Left ventricle myocardium inferior (tissue), 1 donor: ENCODE results near the gene HNF1A. TPM values are rescaled to one million over a fixed set of nuclear protein-coding genes. Genes with fewer than 3 reads are reported as not detected.

Source experiments
- DNase-seq: peaks from one replicate; pipeline ENCODE4 v3.0.0-alpha.2; 2020
- H3K27ac ChIP-seq: fragments of 200-600 bp; replicated peaks from 2 replicates; pipeline ENCODE4 v1.8.0; 2021
- H3K27me3 ChIP-seq: fragments of 200-600 bp; 2 replicates; pipeline ENCODE4 v1.8.0; 2021; ENCODE audit warnings: low read depth
- H3K36me3 ChIP-seq: fragments of 200-600 bp; 2 replicates; pipeline ENCODE4 v1.8.0; 2021
- H3K4me1 ChIP-seq: fragments of 200-600 bp; 2 replicates; pipeline ENCODE4 v1.8.0; 2021
- H3K4me3 ChIP-seq: fragments of 200-600 bp; 2 replicates; pipeline ENCODE4 v1.8.0; 2021; ENCODE audit warnings: mild to moderate bottlenecking, moderate library complexity
- H3K9me3 ChIP-seq: fragments of 200-600 bp; replicated peaks from 2 replicates; pipeline ENCODE4 v1.8.0; 2021
- CTCF ChIP-seq: fragments of 200-600 bp; IDR thresholded peaks from 2 replicates; pipeline ENCODE4 v1.8.0; 2021; ENCODE audit warnings: antibody characterized with exemption, mild to moderate bottlenecking, borderline replicate concordance
- intact Hi-C: fragments of 100-400 bp; cut with micrococcal nuclease; formaldehyde crosslinking; loops from one replicate; pipeline ENCODE4 v1.11.0; 2022
- long read RNA-seq: library from polyadenylated mRNA; unstranded; transcript quantifications from one replicate; pipeline ENCODE4 v2.0.0, GENCODE V29; 2021
- total RNA-seq: library from RNA; stranded (reverse); fragmentation: NEBNext Ultra II Directional; extraction: Animal tissue kit (Norgen Biotek cat#: 25700); gene quantifications from one replicate; pipeline ENCODE4 v1.2.1, GENCODE V29; 2021
- donor health status: DM: no; HTN: yes; CAD: no; lungs with severe emphysema.

The HNF1A gene
- total RNA-seq = not detected
- long read RNA-seq = 0 reads

GRCh38 chr12:120978296-120979219, at the start of gene HNF1A:
TSS of gene HNF1A (plus strand) at chr12:120978543. CDS start at chr12:120978769, 226 bp downstream.
- Histone ChIP-seq H3K4me1 (no peaks in the 10 kb centered on the region), H3K27me3 (peaks cover 20% of the 10 kb centered on the region), H3K36me3 (no peaks in the 10 kb centered on the region), H3K4me3 (no peak within 1 kb of the TSS), H3K9me3 (no peaks in the 10 kb centered on the region), H3K27ac (no peak within 1 kb of the TSS)
- intact Hi-C loops = loop anchor here (10.0 kb wide), 1 partner anchor 334 kb away; the partner anchor contains the start of gene CABP1
- no peak for TF ChIP-seq CTCF
- no peak for DNase-seq

- Histone ChIP-seq H3K36me3 (no peaks in the 10 kb centered on the region), H3K9me3 (no peaks in the 10 kb centered on the region), H3K4me1 (no peaks in the 10 kb centered on the region), H3K27ac (no peak overlapping the region), H3K27me3 (no peaks in the 10 kb centered on the region), H3K4me3 (no peak overlapping the region)
- intact Hi-C loops = no loop called here
- TF ChIP-seq CTCF = no peak
- DNase-seq = no peak
These were observed 49.3 kb upstream of the HNF1A start for GRCh38 chr12:120928864-120929652.

GRCh38 chr12:120930032-120930431, 48.3 kb upstream of the HNF1A start:
- no peak for DNase-seq
- TF ChIP-seq CTCF = no peak
- no peak overlapping the region for H3K4me3 ChIP-seq
- H3K9me3 ChIP-seq = no peaks in the 10 kb centered on the region
- intact Hi-C loops = no loop called here
- H3K27me3 ChIP-seq = no peaks in the 10 kb centered on the region
- no peaks in the 10 kb centered on the region for H3K4me1 ChIP-seq
- no peaks in the 10 kb centered on the region for H3K36me3 ChIP-seq
- no peak overlapping the region for H3K27ac ChIP-seq

- no peak for DNase-seq
- H3K4me1 ChIP-seq = no peaks in the 10 kb centered on the region
- TF ChIP-seq CTCF = no peak
- H3K36me3 ChIP-seq = no peaks in the 10 kb centered on the region
- H3K9me3 ChIP-seq = no peaks in the 10 kb centered on the region
- peaks cover 6% of the 10 kb centered on the region for H3K27me3 ChIP-seq
- no peak overlapping the region for H3K27ac ChIP-seq
- intact Hi-C loops = no loop called here
- no peak overlapping the region for H3K4me3 ChIP-seq
These were observed 46.3 kb upstream of the HNF1A start for GRCh38 chr12:120932058-120932457.

GRCh38 chr12:120932956-120933526, 45.3 kb upstream of the HNF1A start:
- no peaks in the 10 kb centered on the region for H3K9me3 ChIP-seq
- TF ChIP-seq CTCF = no peak
- no peak for DNase-seq
- H3K27ac ChIP-seq = no peak overlapping the region
- no peaks in the 10 kb centered on the region for H3K4me1 ChIP-seq
- intact Hi-C loops = no loop called here
- H3K27me3 ChIP-seq = peaks cover 15% of the 10 kb centered on the region
- H3K4me3 ChIP-seq = no peak overlapping the region
- H3K36me3 ChIP-seq = no peaks in the 10 kb centered on the region
